Measurements from ENCODE around the gene THNSL1. TPM values are rescaled to one million over a fixed set of nuclear protein-coding genes. Genes with fewer than 3 reads are reported as not detected.

The THNSL1 gene
- total RNA-seq, 1 experiment from 2014 or later, result 5.5 TPM

GRCh38 chr10:24974976-24975375 is 41.4 kb upstream of the THNSL1 start:
- Mint-ChIP-seq H3K4me1 (no peaks in the 10 kb centered on the region), H3K9me3 (peaks cover 2% of the 10 kb centered on the region), H3K27ac (no peak overlapping the region), H3K36me3 (no peaks in the 10 kb centered on the region), H3K4me3 (no peak overlapping the region), H3K27me3 (ENCODE audit: low read depth) (no peaks in the 10 kb centered on the region; the same call in 1 of the 2 replicates)
- ATAC-seq (no peak), DNase-seq (ENCODE audit: low spot score) (no peak)
- ChIA-PET CTCF (no interaction called here), POLR2A (interaction anchor here (0.7 kb wide), 1 partner anchor 357 kb away, joined by 3 read pairs; no protein-coding TSS in a partner anchor)
- TF ChIP-seq USF1 (CRISPR knock-in tag; IDR thresholded peaks at IDR 0.05), result no peak
- no peak for TF ChIP-seq ELF4 (CRISPR knock-in tag; IDR thresholded peaks at IDR 0.05; ENCODE audit: low read depth)
- TF ChIP-seq ZBTB21 (CRISPR knock-in tag; IDR thresholded peaks at IDR 0.05; ENCODE audit: borderline replicate concordance), result no peak
- no peak for TF ChIP-seq AFF4 (CRISPR knock-in tag; IDR thresholded peaks at IDR 0.05; ENCODE audit: borderline replicate concordance)
- TF ChIP-seq TEAD1 (CRISPR knock-in tag; IDR thresholded peaks at IDR 0.05), result no peak
- no peak for TF ChIP-seq ESRRA (CRISPR knock-in tag; IDR thresholded peaks at IDR 0.05; ENCODE audit: borderline replicate concordance)
- TF ChIP-seq ZNF512 (CRISPR knock-in tag; IDR thresholded peaks at IDR 0.05; ENCODE audit: borderline replicate concordance), result no peak
- TF ChIP-seq E2F5 (CRISPR knock-in tag; IDR thresholded peaks at IDR 0.05), result no peak
- TF ChIP-seq GTF2I (CRISPR knock-in tag; conservative IDR thresholded peaks at IDR 0.05), result no peak
- no peak for TF ChIP-seq ZNF532 (CRISPR knock-in tag; IDR thresholded peaks at IDR 0.05; ENCODE audit: borderline replicate concordance)

GRCh38 chr10:24979685-24980084 is 36.7 kb upstream of the THNSL1 start:
- ATAC-seq, result no peak
- Mint-ChIP-seq H3K27me3 (ENCODE audit: low read depth) (no peaks in the 10 kb centered on the region; the same call in 1 of the 2 replicates), H3K27ac (no peak overlapping the region), H3K9me3 (peaks cover 6% of the 10 kb centered on the region), H3K4me3 (no peak overlapping the region), H3K36me3 (no peaks in the 10 kb centered on the region), H3K4me1 (peaks cover 5% of the 10 kb centered on the region; the same call in 1 of the 2 replicates)
- ChIA-PET CTCF (no interaction called here), POLR2A (no interaction called here)
- DNase-seq (ENCODE audit: low spot score), result no peak
- TF ChIP-seq PRDM15 (CRISPR knock-in tag; IDR thresholded peaks at IDR 0.05) (no peak), ATF3 (CRISPR knock-in tag; conservative IDR thresholded peaks at IDR 0.05) (no peak), E2F1 (CRISPR knock-in tag; IDR thresholded peaks at IDR 0.05) (no peak), NR3C1 (CRISPR knock-in tag; conservative IDR thresholded peaks at IDR 0.05; ENCODE audit: low read depth) (no peak), ATF1 (CRISPR knock-in tag; IDR thresholded peaks at IDR 0.05) (no peak), TCF7 (CRISPR knock-in tag; IDR thresholded peaks at IDR 0.05; ENCODE audit: low read depth) (no peak), NFE2L1 (CRISPR knock-in tag; IDR thresholded peaks at IDR 0.05) (no peak)

All from WTC11 (cell line).